MM.1S (cell line): Measurements from ENCODE around the gene HCN4.

Experiments used
- DNase-seq: peaks from one replicate; pipeline ENCODE4 v3.0.0-alpha.2; 2015
- H2AFZ ChIP-seq: fragments of 300-600 bp; sonication (generic); 2 replicates; pipeline ENCODE4 v1.6.0; 2016; ENCODE audit warnings: antibody characterized with exemption, low read length
- H3F3A ChIP-seq: fragments of 300-600 bp; sonication (generic); 2 replicates; pipeline ENCODE4 v1.6.1; 2016; ENCODE audit warnings: mild to moderate bottlenecking, antibody characterized with exemption, low read length, moderate library complexity, mixed read lengths; ENCODE audit not compliant: insufficient read depth
- H3K27ac ChIP-seq: fragments of 300-600 bp; sonication (generic); 2 replicates; pipeline ENCODE4 v1.5.1; 2016; ENCODE audit warnings: mild to moderate bottlenecking, low read length
- H3K27me3 ChIP-seq: fragments of 300-600 bp; sonication (generic); replicated peaks from 2 replicates; pipeline ENCODE4 v1.6.0; 2016; ENCODE audit warnings: low read length; ENCODE audit not compliant: insufficient read depth
- H3K36me3 ChIP-seq: fragments of 300-600 bp; sonication (generic); replicated peaks from 2 replicates; pipeline ENCODE4 v1.6.1; 2016; ENCODE audit warnings: mild to moderate bottlenecking, low read length, mixed read lengths; ENCODE audit not compliant: insufficient read depth
- H3K4me1 ChIP-seq: fragments of 300-600 bp; sonication (generic); 2 replicates; pipeline ENCODE4 v1.6.1; 2016; ENCODE audit warnings: low read length, mixed read lengths
- H3K4me2 ChIP-seq: fragments of 300-600 bp; sonication (generic); 2 replicates; pipeline ENCODE4 v1.6.0; 2016; ENCODE audit warnings: low read depth, low read length
- H3K4me3 ChIP-seq: fragments of 300-600 bp; sonication (generic); 2 replicates; pipeline ENCODE4 v1.5.1; 2016; ENCODE audit warnings: low read length, mixed read lengths
- H3K79me2 ChIP-seq: fragments of 300-600 bp; sonication (generic); 2 replicates; pipeline ENCODE4 v1.6.1; 2016; ENCODE audit warnings: mixed run types, low read length, mixed read lengths
- H3K9ac ChIP-seq: fragments of 300-600 bp; sonication (generic); 2 replicates; pipeline ENCODE4 v1.6.1; 2016; ENCODE audit warnings: low read length, mixed read lengths
- H3K9me2 ChIP-seq: fragments of 300-600 bp; sonication (generic); replicated peaks from 2 replicates; pipeline ENCODE4 v1.6.1; 2016; ENCODE audit warnings: mild to moderate bottlenecking, low read length, mixed read lengths; ENCODE audit not compliant: insufficient read depth
- H3K9me3 ChIP-seq: fragments of 300-600 bp; sonication (generic); replicated peaks from 2 replicates; pipeline ENCODE4 v1.6.1; 2016; ENCODE audit warnings: mild to moderate bottlenecking, low read length, mixed read lengths; ENCODE audit not compliant: insufficient read depth
- H4K20me1 ChIP-seq: fragments of 300-600 bp; sonication (generic); 2 replicates; pipeline ENCODE4 v1.6.1; 2016; ENCODE audit warnings: mild to moderate bottlenecking, low read length, moderate library complexity, mixed read lengths; ENCODE audit not compliant: insufficient read depth
- CTCF ChIP-seq: fragments of 300-600 bp; sonication (generic); IDR thresholded peaks from 2 replicates; pipeline ENCODE4 v1.5.1; 2016; ENCODE audit warnings: antibody characterized with exemption, low read length, mixed read lengths
- EZH2 ChIP-seq: fragments of 300-600 bp; sonication (generic); optimal IDR thresholded peaks from 2 replicates; pipeline ENCODE3; 2017; ENCODE audit warnings: low read depth, mild to moderate bottlenecking, antibody characterized with exemption, low read length, mixed read lengths
- EZH2phosphoT487 ChIP-seq: fragments of 300-600 bp; sonication (generic); IDR thresholded peaks from 2 replicates; pipeline ENCODE4 v1.6.1; 2018; ENCODE audit warnings: antibody characterized with exemption, low read length

Gene HCN4

GRCh38 chr15:73320619-73321180 is 48.1 kb downstream of the HCN4 start:
- H3K9me2 ChIP-seq: no peaks in the 10 kb centered on the region
- H3K27me3 ChIP-seq: no peaks in the 10 kb centered on the region
- no peak for TF ChIP-seq EZH2
- no peak for TF ChIP-seq EZH2phosphoT487
- TF ChIP-seq CTCF: no peak
- no peaks in the 10 kb centered on the region for H3K4me1 ChIP-seq
- H3K79me2 ChIP-seq: no peaks in the 10 kb centered on the region
- H2AFZ ChIP-seq: no peak overlapping the region
- H3K36me3 ChIP-seq: no peaks in the 10 kb centered on the region
- no peak overlapping the region for H3K9ac ChIP-seq
- H3F3A ChIP-seq: no peaks in the 10 kb centered on the region
- DNase-seq: no peak
- no peak overlapping the region for H3K4me3 ChIP-seq
- H3K27ac ChIP-seq: no peak overlapping the region
- H3K9me3 ChIP-seq: no peaks in the 10 kb centered on the region
- H4K20me1 ChIP-seq: no peaks in the 10 kb centered on the region
- no peak overlapping the region for H3K4me2 ChIP-seq

GRCh38 chr15:73319460-73320245 is 49.1 kb downstream of the HCN4 start:
- no peaks in the 10 kb centered on the region for H3K9me2 ChIP-seq
- H3K27me3 ChIP-seq: no peaks in the 10 kb centered on the region
- H3K9me3 ChIP-seq: no peaks in the 10 kb centered on the region
- no peaks in the 10 kb centered on the region for H3K4me1 ChIP-seq
- H4K20me1 ChIP-seq: no peaks in the 10 kb centered on the region
- no peaks in the 10 kb centered on the region for H3K79me2 ChIP-seq
- H3K4me3 ChIP-seq: no peak overlapping the region
- H3K27ac ChIP-seq: no peak overlapping the region
- no peak overlapping the region for H2AFZ ChIP-seq
- H3F3A ChIP-seq: no peaks in the 10 kb centered on the region
- no peak for TF ChIP-seq EZH2
- no peak for TF ChIP-seq CTCF
- TF ChIP-seq EZH2phosphoT487: no peak
- DNase-seq: no peak
- no peak overlapping the region for H3K9ac ChIP-seq
- no peaks in the 10 kb centered on the region for H3K36me3 ChIP-seq
- H3K4me2 ChIP-seq: no peak overlapping the region

GRCh38 chr15:73318463-73319351 is 50.1 kb downstream of the HCN4 start:
- no peaks in the 10 kb centered on the region for H3K79me2 ChIP-seq
- no peaks in the 10 kb centered on the region for H3F3A ChIP-seq
- H3K36me3 ChIP-seq: no peaks in the 10 kb centered on the region
- H3K4me3 ChIP-seq: no peak overlapping the region
- TF ChIP-seq CTCF: no peak
- no peak for TF ChIP-seq EZH2phosphoT487
- no peak for TF ChIP-seq EZH2
- no peak overlapping the region for H3K4me2 ChIP-seq
- no peak for DNase-seq
- no peak overlapping the region for H3K27ac ChIP-seq
- H3K4me1 ChIP-seq: no peaks in the 10 kb centered on the region
- no peaks in the 10 kb centered on the region for H3K9me3 ChIP-seq
- H3K9me2 ChIP-seq: no peaks in the 10 kb centered on the region
- H3K27me3 ChIP-seq: no peaks in the 10 kb centered on the region
- H3K9ac ChIP-seq: no peak overlapping the region
- no peak overlapping the region for H2AFZ ChIP-seq
- H4K20me1 ChIP-seq: no peaks in the 10 kb centered on the region
